Body of pancreas (tissue), 4 donors: ENCODE results near the gene PM20D2. TPM values are rescaled to one million over a fixed set of nuclear protein-coding genes. Genes with fewer than 3 reads are reported as not detected.
"Not testable (repeated sequence)": the region's sequence is repeated elsewhere in the genome, so short reads cannot be mapped to it uniquely, and the experiment has no call there.

Experiments used
- ATAC-seq: fragments of 150-250 bp; one replicate; pipeline ENCODE4 v1.9.1; 2016
- DNase-seq, 4 donors: peaks; one replicate each; pipeline ENCODE4 v3.0.0-alpha.2; 2019
- H3K27ac ChIP-seq, 4 donors: fragments of 200-600 bp; sonication (generic); 1 replicate in 3 of 4; 2 replicates in 1 of 4; pipeline versions ENCODE4 v1.5.1 to v1.6.1; 2016 to 2019; ENCODE audit warnings: mild to moderate bottlenecking in 1 of 4, mixed read lengths in 1 of 4, moderate library complexity in 1 of 4
- H3K27me3 ChIP-seq, 2 donors: fragments of 200-600 bp; sonication (generic); one replicate each; pipeline ENCODE4 v1.6.0; 2016; ENCODE audit warnings: mild to moderate bottlenecking in 1 of 2
- H3K36me3 ChIP-seq, 2 donors: fragments of 200-600 bp; sonication (generic); replicated peaks in 1 of 2; 2 replicates each; pipeline ENCODE4 v1.5.1; 2016; ENCODE audit warnings: low read depth in 2 of 2; ENCODE audit not compliant: insufficient read depth in 1 of 2
- H3K4me1 ChIP-seq: fragments of 200-600 bp; sonication (generic); one replicate; pipeline ENCODE4 v1.6.0; 2016
- H3K4me3 ChIP-seq, 2 donors: fragments of 200-600 bp; sonication (generic); 1 replicate in 1 of 2; 2 replicates in 1 of 2; pipeline ENCODE4 v1.5.1; 2016 to 2019
- H3K9me3 ChIP-seq, 3 donors: fragments of 200-600 bp; sonication (generic); 1 replicate in 2 of 3; 2 replicates in 1 of 3; pipeline ENCODE4 v1.5.1; 2016
- CTCF ChIP-seq, 7 experiments: fragments of 450-650 bp in 4 of 7; fragments of 200-600 bp in 3 of 7; sonication (generic) in 3 of 7; IDR thresholded peaks; one replicate each; pipeline ENCODE4 v1.5.1; 2016 to 2019; ENCODE audit warnings: antibody characterized with exemption in 7 of 7
- POLR2A ChIP-seq, 3 donors: fragments of 450-650 bp; IDR thresholded peaks; one replicate each; pipeline ENCODE4 v1.6.1; 2016; ENCODE audit warnings: antibody characterized with exemption in 3 of 3, mild to moderate bottlenecking in 2 of 3
- WGBS, 2 donors: methylation state at CpG; one replicate each; pipeline ENCODE4 v1.1.5; 2017; 5-methylcytosine and 5-hydroxymethylcytosine counted together
- intact Hi-C: fragments of 100-400 bp; cut with DNase I; formaldehyde crosslinking; loops from one replicate; pipeline ENCODE4 v1.15.1; 2023
- total RNA-seq, 2 donors: library from RNA; depleted of rRNA; stranded (reverse); fragments of >200 nt; gene quantifications; one replicate each; pipeline ENCODE4 v1.1.0, GENCODE V29; 2016

PM20D2 gene
- total RNA-seq, 2 donors from 2014 or later, result 10.5 to 15.3 TPM

- H3K27me3 ChIP-seq, result no peaks in the 10 kb centered on the region
- WGBS, 2 donors, result 47 to 50% methylated on average over 1 of the region's 1 CpG
- no peaks in the 10 kb centered on the region for H3K9me3 ChIP-seq
- peaks cover 8% of the 10 kb centered on the region for H3K4me1 ChIP-seq
- no peak for ATAC-seq
- H3K4me3 ChIP-seq, result no peak overlapping the region
- TF ChIP-seq POLR2A (IDR thresholded peaks at IDR 0.05) (no peak), CTCF (IDR thresholded peaks at IDR 0.05) (no peak)
- no peak for DNase-seq
- H3K36me3 ChIP-seq, result no peaks in the 10 kb centered on the region
- H3K27ac ChIP-seq, result no peak overlapping the region
- intact Hi-C loops, result loop anchor here (10.0 kb wide), 1 partner anchor 123 kb away; no protein-coding TSS in a partner anchor
These were observed 23.9 kb upstream of the PM20D2 start for GRCh38 chr6:89121934-89122333.

- DNase-seq (peak in 1 of 4 donors; percentile 13), ATAC-seq (no peak)
- intact Hi-C loops, result loop anchor here (10.0 kb wide), 1 partner anchor 122 kb away; no protein-coding TSS in a partner anchor
- no peaks in the 10 kb centered on the region for H3K36me3 ChIP-seq
- no peak overlapping the region for H3K4me3 ChIP-seq
- H3K27ac ChIP-seq, result no peak overlapping the region
- no peaks in the 10 kb centered on the region for H3K27me3 ChIP-seq
- no peaks in the 10 kb centered on the region for H3K9me3 ChIP-seq
- H3K4me1 ChIP-seq, result peaks cover 6% of the 10 kb centered on the region
- no peak for TF ChIP-seq POLR2A (IDR thresholded peaks at IDR 0.05)
- peak in 6 of 7 experiments; percentile 26 to 56 (median 50) for TF ChIP-seq CTCF (IDR thresholded peaks at IDR 0.05)
These were observed 23.2 kb upstream of the PM20D2 start for GRCh38 chr6:89122625-89123024.

- H3K4me1 ChIP-seq, H3K27ac ChIP-seq, DNase-seq, H3K9me3 ChIP-seq, ATAC-seq, H3K27me3 ChIP-seq, H3K4me3 ChIP-seq, H3K36me3 ChIP-seq: not testable (repeated sequence)
- intact Hi-C loops, result loop anchor here (10.0 kb wide), 1 partner anchor 117 kb away; no protein-coding TSS in a partner anchor
- WGBS, 2 donors, result 57 to 75% methylated on average over 2 of the region's 2 CpGs
These were observed 17.6 kb upstream of the PM20D2 start for GRCh38 chr6:89128256-89128671.

GRCh38 chr6:89131599-89131998 lies 14.3 kb upstream of the PM20D2 start:
- Histone ChIP-seq H3K4me3 (no peak overlapping the region), H3K36me3 (no peaks in the 10 kb centered on the region), H3K27ac (no peak overlapping the region), H3K9me3 (no peaks in the 10 kb centered on the region), H3K4me1 (no peaks in the 10 kb centered on the region), H3K27me3 (no peaks in the 10 kb centered on the region)
- ATAC-seq (no peak), DNase-seq (no peak)
- WGBS, 2 donors, result 92 to 97% methylated on average over 3 of the region's 3 CpGs
- intact Hi-C loops, result no loop called here
- TF ChIP-seq CTCF (IDR thresholded peaks at IDR 0.05), result no peak
- TF ChIP-seq POLR2A (IDR thresholded peaks at IDR 0.05), result no peak

GRCh38 chr6:89132057-89132456 lies 13.8 kb upstream of the PM20D2 start:
- no peak for ATAC-seq
- no peaks in the 10 kb centered on the region for H3K9me3 ChIP-seq
- no peak overlapping the region for H3K4me3 ChIP-seq
- DNase-seq, result no peak
- H3K27me3 ChIP-seq, result no peaks in the 10 kb centered on the region
- WGBS, 2 donors, result 81 to 90% methylated on average over 2 of the region's 2 CpGs
- TF ChIP-seq POLR2A (IDR thresholded peaks at IDR 0.05) (no peak), CTCF (IDR thresholded peaks at IDR 0.05) (no peak)
- H3K4me1 ChIP-seq, result no peaks in the 10 kb centered on the region
- intact Hi-C loops, result no loop called here
- H3K27ac ChIP-seq, result no peak overlapping the region
- no peaks in the 10 kb centered on the region for H3K36me3 ChIP-seq
